Measurements from ENCODE around the gene LGALS12.

The LGALS12 gene

GRCh38 chr11:63564056-63564774 is 58.3 kb downstream of the LGALS12 start:
- DNase-seq: no peak

- DNase-seq: no peak
Observed at GRCh38 chr11:63564784-63565350, 59.0 kb downstream of the LGALS12 start.

All from NCI-H2081 treated with DMSO at 0.1 percent for 48 hours (cell line).